Right renal cortex interstitium (tissue), 3 donors: ENCODE data around the gene AKR7A3. TPM values are rescaled to one million over a fixed set of nuclear protein-coding genes. Genes with fewer than 3 reads are reported as not detected.
"Not testable (repeated sequence)": the region's sequence is repeated elsewhere in the genome, so short reads cannot be mapped to it uniquely, and the experiment has no call there.

ENCODE experiments used
- DNase-seq, 3 donors: peaks; one replicate each; pipeline ENCODE4 v3.0.0-alpha.2; 2013; ENCODE audit warnings: low read depth in 3 of 3, low spot score in 2 of 3
- polyA plus RNA-seq, 3 donors: library from polyadenylated mRNA; unstranded; fragments of 120-200 nt; gene quantifications; one replicate each; pipeline ENCODE4 v1.2.1, GENCODE V29; 2013; ENCODE audit not compliant: insufficient read length in 3 of 3

AKR7A3 gene
- polyA plus RNA-seq, 3 donors, result 0.64 to 0.99 (median 0.96) TPM

GRCh38 chr1:19300211-19300610, 11.6 kb upstream of the AKR7A3 start:
- no peak for DNase-seq

- no peak for DNase-seq
These were observed 6.1 kb upstream of the AKR7A3 start for GRCh38 chr1:19294638-19295037.

GRCh38 chr1:19289244-19289643, 674 bp upstream of the AKR7A3 start:
- no peak for DNase-seq

- no peak for DNase-seq
These were observed 959 bp downstream of the AKR7A3 start for GRCh38 chr1:19287436-19288185.

GRCh38 chr1:19285807-19286206, 2.8 kb downstream of the AKR7A3 start:
- DNase-seq, result not testable (repeated sequence)

GRCh38 chr1:19285366-19285765, 3.2 kb downstream of the AKR7A3 start:
- DNase-seq, result not testable (repeated sequence)

- no peak for DNase-seq
These were observed 3.7 kb downstream of the AKR7A3 start for GRCh38 chr1:19284881-19285280.

GRCh38 chr1:19283891-19284290, 4.7 kb downstream of the AKR7A3 start:
- DNase-seq, result no peak

- DNase-seq, result no peak
These were observed 13.9 kb downstream of the AKR7A3 start for GRCh38 chr1:19274636-19275035.

GRCh38 chr1:19273844-19274531, 14.6 kb downstream of the AKR7A3 start:
- DNase-seq, result not testable (repeated sequence)

- no peak for DNase-seq
These were observed 15.3 kb downstream of the AKR7A3 start for GRCh38 chr1:19273106-19273843.

- DNase-seq, result no peak
These were observed 16.5 kb downstream of the AKR7A3 start for GRCh38 chr1:19272064-19272463.

GRCh38 chr1:19270343-19270730, 18.2 kb downstream of the AKR7A3 start:
- not testable (repeated sequence) for DNase-seq

- DNase-seq, result not testable (repeated sequence)
These were observed 18.9 kb downstream of the AKR7A3 start for GRCh38 chr1:19269427-19270342.

GRCh38 chr1:19268445-19268844, 20.1 kb downstream of the AKR7A3 start:
- DNase-seq, result no peak

- no peak for DNase-seq
These were observed 25.8 kb downstream of the AKR7A3 start for GRCh38 chr1:19262744-19263143.

GRCh38 chr1:19262047-19262446, 26.5 kb downstream of the AKR7A3 start:
- no peak for DNase-seq

- DNase-seq, result no peak
These were observed 28.1 kb downstream of the AKR7A3 start for GRCh38 chr1:19260211-19261138.

- DNase-seq, result no peak
These were observed 30.2 kb downstream of the AKR7A3 start for GRCh38 chr1:19258353-19258752.
